Activated CD4-positive, CD25-positive, alpha-beta regulatory T cell treated with anti-CD3 and anti-CD28 coated beads, Interleukin-2, amount 50 U/mL, for 16 hours (primary cell): ENCODE measurements around the gene TSPAN10.
"Not testable (repeated sequence)": the region's sequence is repeated elsewhere in the genome, so short reads cannot be mapped to it uniquely, and the experiment has no call there.

Source experiments
- DNase-seq: peaks from one replicate; pipeline ENCODE4 v3.0.0-alpha.2; 2020; ENCODE audit warnings: low read depth, low spot score

TSPAN10 gene

GRCh38 chr17:81660441-81660840 is 23.4 kb downstream of the TSPAN10 start:
- DNase-seq = no peak

DNA sequence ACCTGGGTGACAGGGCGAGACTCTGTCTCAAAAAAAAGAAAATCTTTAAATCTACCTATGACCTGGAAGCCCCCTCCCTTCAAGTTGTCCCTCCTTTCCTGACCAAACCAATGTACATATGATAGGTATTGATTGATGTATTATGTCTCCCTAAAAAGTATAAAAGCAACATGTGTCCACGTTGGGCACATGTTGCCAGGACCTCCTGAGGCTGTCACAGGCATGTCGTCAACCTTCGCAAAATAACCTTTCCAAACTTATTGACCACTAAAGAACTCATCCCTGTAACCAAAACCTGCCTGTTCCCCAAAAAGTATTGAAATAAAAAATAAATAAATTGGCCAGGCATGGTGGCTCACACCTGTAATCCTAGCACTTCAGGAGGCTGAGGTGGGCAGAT is 25.0 kb downstream of the TSPAN10 start:
- DNase-seq = no peak

DNA sequence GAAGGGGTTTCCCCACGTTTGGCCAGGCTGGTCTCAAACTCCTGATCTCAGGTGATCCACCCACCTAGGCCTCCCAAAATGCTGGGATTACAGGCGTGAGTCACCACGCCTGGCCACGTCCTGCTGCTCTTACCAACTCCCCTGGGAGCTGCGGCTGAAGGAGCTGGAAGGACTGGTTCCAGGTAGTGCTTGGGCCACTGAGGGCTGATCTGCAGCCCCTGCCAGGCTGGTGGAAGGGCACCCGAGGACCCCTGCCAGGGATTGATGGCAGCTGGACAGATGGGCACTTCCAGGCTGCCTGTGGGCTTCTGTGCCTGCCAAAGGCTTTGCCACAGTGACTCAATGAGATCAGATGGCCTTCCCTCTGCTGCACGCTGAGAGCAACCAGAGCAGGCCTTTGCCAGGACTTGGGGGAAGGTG is 27.1 kb downstream of the TSPAN10 start:
- no peak for DNase-seq

GRCh38 chr17:81665205-81666091 is 28.5 kb downstream of the TSPAN10 start:
- DNase-seq = no peak

DNA sequence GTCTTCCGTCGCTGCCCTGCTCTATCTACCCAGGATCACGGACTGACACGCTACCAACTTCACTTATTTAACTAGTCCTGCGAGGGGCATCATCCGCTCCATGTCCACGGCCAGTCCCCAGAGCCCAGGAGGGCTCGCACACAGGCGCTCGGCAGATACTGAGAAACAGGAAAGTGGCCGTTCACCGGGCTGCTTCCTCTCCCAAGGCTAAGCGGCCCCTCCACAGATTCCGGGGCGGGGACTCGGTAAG is 29.0 kb downstream of the TSPAN10 start:
- DNase-seq = no peak

DNA sequence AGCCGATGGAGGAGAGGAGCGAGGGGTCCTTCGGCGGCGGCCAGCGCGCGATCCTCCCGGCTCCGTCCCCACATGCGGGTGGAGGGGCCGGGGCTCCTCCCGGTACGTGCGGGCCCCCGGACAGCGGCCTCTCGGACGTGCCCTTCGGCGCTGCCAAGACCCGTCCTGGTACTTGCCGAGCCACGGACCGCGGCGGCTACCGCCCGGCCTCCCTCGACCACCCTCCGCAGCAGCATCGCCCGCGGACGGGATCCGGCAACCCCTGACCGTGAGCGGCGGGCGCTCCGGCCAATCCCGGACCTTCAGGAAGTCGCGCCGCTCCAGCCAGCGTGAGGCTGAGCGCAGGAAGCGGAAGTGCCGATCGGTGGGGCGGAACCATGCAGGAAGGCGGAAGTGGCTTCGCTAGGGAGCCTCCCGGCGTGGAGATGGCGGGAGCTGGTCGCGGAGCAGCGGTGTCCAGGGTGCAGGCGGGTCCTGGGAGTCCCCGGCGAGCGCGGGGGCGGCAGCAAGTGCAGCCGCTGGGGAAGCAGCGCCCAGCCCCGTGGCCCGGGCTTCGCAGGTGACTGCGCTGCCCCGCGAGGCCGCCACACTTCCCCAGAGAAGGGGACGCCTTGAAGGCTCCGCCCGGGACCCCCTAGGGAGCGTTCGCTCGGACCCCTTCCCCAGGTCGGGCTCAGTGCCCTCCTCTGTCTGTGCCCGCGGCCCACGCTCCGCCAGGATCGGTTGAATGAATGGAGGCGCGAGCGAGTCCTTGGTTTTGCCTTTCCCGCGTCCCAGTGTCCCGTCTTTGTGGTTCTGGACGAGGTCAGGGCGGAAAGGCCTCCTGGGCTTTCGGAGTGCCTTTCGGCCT is 29.6 kb downstream of the TSPAN10 start, which contains the start of the genes CCDC137 and OXLD1:
CCDC137 (plus strand) TSS at position 396 of the 850 bp plus-strand sequence; CDS start at position 426, 30 bp downstream.
OXLD1 (minus strand) TSS at position 264 of the 850 bp plus-strand sequence; CDS start at position 236, 28 bp downstream.
- peak; percentile 88 for DNase-seq

- no peak for DNase-seq
Measured at GRCh38 chr17:81667754-81668153, 30.8 kb downstream of the TSPAN10 start.

DNA sequence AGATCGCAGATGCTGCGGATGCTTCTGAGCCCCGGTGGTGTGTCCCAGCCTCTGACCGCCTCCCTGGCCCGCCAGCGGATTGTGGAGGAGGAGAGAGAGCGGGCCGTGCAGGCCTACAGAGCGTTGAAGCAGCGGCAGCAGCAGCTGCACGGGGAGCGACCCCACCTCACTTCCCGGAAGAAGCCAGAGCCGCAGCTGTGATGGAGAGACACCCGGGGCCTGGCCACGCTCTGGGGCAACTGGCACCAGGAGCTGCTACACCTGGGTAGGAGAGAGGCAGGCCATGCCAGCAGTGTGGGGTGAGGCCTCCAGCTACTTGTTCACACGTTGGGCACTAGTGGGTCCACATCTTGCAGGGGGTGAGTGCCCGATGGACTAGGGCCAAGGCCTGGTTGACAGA is 35.5 kb downstream of the TSPAN10 start:
- no peak for DNase-seq

- no peak for DNase-seq
Measured at GRCh38 chr17:81672954-81673353, 36.0 kb downstream of the TSPAN10 start.

DNA sequence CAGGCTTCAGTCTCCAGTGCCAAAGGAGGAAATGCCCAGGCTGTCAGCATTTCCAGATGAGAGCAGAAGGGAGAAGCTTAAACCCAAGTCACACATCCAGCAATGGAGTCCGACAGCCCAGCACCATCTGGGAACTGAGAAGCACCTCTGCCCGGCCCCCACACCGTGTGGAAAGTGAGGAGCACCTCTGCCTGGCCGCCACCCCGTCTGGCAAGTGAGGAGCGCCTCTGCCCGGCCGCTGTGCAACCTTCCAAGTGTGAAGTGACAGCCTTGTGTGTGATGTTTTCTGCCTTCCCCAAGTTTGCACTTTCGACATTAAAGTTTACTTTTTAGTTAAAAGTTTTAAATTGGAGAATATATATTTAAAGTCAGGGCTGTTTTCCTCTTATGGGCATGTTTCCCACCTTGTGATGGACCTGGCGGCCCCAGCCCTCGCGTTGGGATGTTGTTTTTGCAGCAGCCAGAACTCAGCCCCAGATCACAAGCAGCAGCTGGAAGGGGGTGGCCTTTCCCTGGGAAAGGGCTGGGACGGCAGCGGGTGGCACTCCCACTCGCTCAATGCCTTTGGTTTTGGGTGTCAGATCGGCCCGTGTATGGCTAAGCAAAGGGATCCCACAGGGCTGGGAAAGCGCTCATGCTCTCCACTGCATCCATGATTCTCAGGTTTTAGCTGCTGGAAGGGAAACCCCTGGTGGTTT is 36.7 kb downstream of the TSPAN10 start:
- DNase-seq = no peak

GRCh38 chr17:81675515-81676221 is 38.7 kb downstream of the TSPAN10 start:
- not testable (repeated sequence) for DNase-seq

GRCh38 chr17:81676906-81677305 is 39.9 kb downstream of the TSPAN10 start:
- DNase-seq = no peak

GRCh38 chr17:81680150-81680549 is 43.2 kb downstream of the TSPAN10 start:
- DNase-seq = no peak

- DNase-seq = no peak
Measured at GRCh38 chr17:81681672-81682071, 44.7 kb downstream of the TSPAN10 start.

DNA sequence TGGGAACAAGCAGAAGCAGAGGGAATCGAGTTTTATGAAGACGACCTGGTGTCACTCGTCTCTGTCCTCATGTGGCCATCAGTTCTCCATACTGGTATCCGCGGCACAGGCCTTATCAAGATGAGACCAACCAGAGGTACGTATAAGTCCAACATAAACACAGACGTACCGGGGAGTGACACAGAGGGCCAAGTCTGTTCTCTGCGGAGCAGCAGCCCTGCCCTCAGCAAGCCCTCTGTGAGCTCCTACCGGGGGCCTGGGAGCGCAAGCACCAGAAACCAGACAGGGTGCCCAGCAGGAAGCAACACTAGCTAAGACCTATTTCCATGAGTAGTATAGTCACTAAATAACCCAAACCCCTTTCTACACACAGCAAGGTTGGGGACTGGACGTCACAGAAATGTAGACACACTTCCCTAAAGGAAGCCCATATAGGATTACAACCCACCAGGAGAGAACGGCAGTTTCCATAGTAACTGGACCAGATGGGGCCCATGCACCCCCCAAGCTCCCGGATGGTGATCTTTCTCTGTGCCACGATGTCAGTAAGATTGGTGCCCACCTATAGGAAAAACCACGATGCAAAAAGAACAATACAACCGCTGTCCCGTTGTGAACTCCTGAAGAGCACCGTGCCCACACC is 45.7 kb downstream of the TSPAN10 start:
- DNase-seq = no peak

DNA sequence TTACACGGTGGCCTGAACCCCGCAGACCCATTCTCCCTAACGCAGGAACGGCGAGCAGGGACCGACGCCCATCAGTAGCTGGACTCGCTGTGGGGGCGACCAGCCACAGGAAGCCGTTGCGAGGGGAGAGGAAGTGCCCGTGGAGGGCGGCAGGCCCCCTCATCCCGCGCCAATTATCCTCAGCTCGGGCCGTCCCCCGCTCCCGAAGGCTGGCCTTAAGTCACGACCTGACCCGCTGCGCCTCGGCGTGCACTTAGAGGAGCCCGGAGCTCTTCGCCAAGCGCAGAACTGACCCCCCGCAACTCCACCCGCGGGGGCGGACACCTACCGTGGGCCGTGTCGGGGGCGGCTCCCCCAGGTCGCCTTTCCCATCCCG is 46.2 kb downstream of the TSPAN10 start:
- DNase-seq = no peak

GRCh38 chr17:81683584-81684441 is 46.8 kb downstream of the TSPAN10 start, which contains the start of the genes ARL16 and HGS:
TSS of gene ARL16 (minus strand) at chr17:81683797. CDS start at chr17:81683753, 44 bp downstream.
TSS of gene HGS (plus strand) at chr17:81684011. CDS start at chr17:81684067, 56 bp downstream.
- DNase-seq = peak; percentile 95

- no peak for DNase-seq
Measured at GRCh38 chr17:81684442-81684911, 47.5 kb downstream of the TSPAN10 start.

- DNase-seq = no peak
Measured at GRCh38 chr17:81685108-81685507, 48.1 kb downstream of the TSPAN10 start.

- DNase-seq = no peak
Measured at GRCh38 chr17:81686614-81687013, 49.6 kb downstream of the TSPAN10 start.
